K562 (cell line): ENCODE results near the gene ANKRD12. TPM values are rescaled to one million over a fixed set of nuclear protein-coding genes. Genes with fewer than 3 reads are reported as not detected.

Experiments used
- CEBPG ChIP-seq, 3 experiments: fragments of 200-800 bp in 1 of 3; sonication (Bioruptor generic) in 1 of 3; sonication (generic) in 1 of 3; formaldehyde crosslinking in 1 of 3; IDR thresholded peaks in 2 of 3; conservative IDR thresholded peaks in 1 of 3; 2 replicates each; pipeline versions ENCODE4 v1.6.1 to v1.8.0; 2016 to 2022; ENCODE audit warnings: missing compliant biosample characterization in 2 of 3, missing genetic modification characterization in 2 of 3, mild to moderate bottlenecking in 1 of 3, missing genetic modification reagents in 1 of 3
- DPF2 ChIP-seq: fragments of 450-650 bp; IDR thresholded peaks from 2 replicates; pipeline ENCODE4 v1.6.1; 2016
- ELK1 ChIP-seq: sonication (generic); formaldehyde crosslinking; IDR thresholded peaks from 2 replicates; pipeline ENCODE4 v1.8.1; 2022; ENCODE audit warnings: missing genetic modification reagents
- ETV1 ChIP-seq: fragments of 450-650 bp; conservative IDR thresholded peaks from 2 replicates; pipeline ENCODE4 v1.6.1; 2016; ENCODE audit warnings: missing genetic modification characterization, control low read depth, low read depth, missing compliant biosample characterization
- GABPB1 ChIP-seq: sonication (generic); formaldehyde crosslinking; IDR thresholded peaks from 2 replicates; pipeline ENCODE4 v1.8.0; 2022; ENCODE audit warnings: mild to moderate bottlenecking, missing genetic modification reagents
- GATAD2B ChIP-seq: fragments of 450-650 bp; IDR thresholded peaks from 2 replicates; pipeline ENCODE4 v1.6.1; 2017; ENCODE audit warnings: mild to moderate bottlenecking, borderline replicate concordance
- HNRNPK ChIP-seq: fragments of 200-400 bp; formaldehyde crosslinking; IDR thresholded peaks from one replicate; pipeline ENCODE4 v1.6.1; 2018; ENCODE audit warnings: mild to moderate bottlenecking, low read depth, low read length; ENCODE audit not compliant: poor library complexity, severe bottlenecking
- ILF3 ChIP-seq: fragments of 450-650 bp; IDR thresholded peaks from 2 replicates; pipeline ENCODE4 v1.6.1; 2018; ENCODE audit warnings: antibody characterized with exemption, mild to moderate bottlenecking, moderate library complexity, borderline replicate concordance
- MEF2A ChIP-seq: IDR thresholded peaks from 2 replicates; pipeline ENCODE4 v1.6.1; 2011; ENCODE audit warnings: low read depth, mild to moderate bottlenecking, low read length, moderate library complexity; ENCODE audit not compliant: control insufficient read depth
- NR2C2 ChIP-seq, 2 experiments: fragments of 200-800 bp in 1 of 2; sonication (Bioruptor generic) in 1 of 2; sonication (generic) in 1 of 2; formaldehyde crosslinking in 1 of 2; IDR thresholded peaks; 2 replicates each; pipeline versions ENCODE4 v1.6.1 to v1.8.0; 2016 to 2022; ENCODE audit warnings: mild to moderate bottlenecking in 1 of 2, missing compliant biosample characterization in 1 of 2, missing genetic modification characterization in 1 of 2, missing genetic modification reagents in 1 of 2
- POLR2H ChIP-seq: IDR thresholded peaks from 2 replicates; pipeline ENCODE4 v1.6.1; 2016; ENCODE audit warnings: missing genetic modification characterization, low read depth, mild to moderate bottlenecking, control low read depth, missing compliant biosample characterization, moderate library complexity
- SETDB1 ChIP-seq: IDR thresholded peaks from one replicate; pipeline ENCODE4 v1.6.1; 2012; ENCODE audit warnings: low read length, control low read depth, inconsistent platforms
- STAT5A ChIP-seq: IDR thresholded peaks from 2 replicates; pipeline ENCODE4 v1.6.1; 2012; ENCODE audit warnings: low read length, inconsistent platforms, borderline replicate concordance
- TBL1XR1 ChIP-seq, 2 experiments: IDR thresholded peaks; 2 replicates each; pipeline ENCODE4 v1.6.1; 2012; ENCODE audit warnings: improper control_type of control experiment in 2 of 2, low read length in 2 of 2, mild to moderate bottlenecking in 1 of 2
- TEAD4 ChIP-seq, 2 experiments: sonication (generic) in 1 of 2; formaldehyde crosslinking in 1 of 2; IDR thresholded peaks; 2 replicates each; pipeline versions ENCODE4 v1.6.1 to v1.8.0; 2012 to 2022; ENCODE audit warnings: borderline replicate concordance in 1 of 2, inconsistent platforms in 1 of 2, low read length in 1 of 2, mild to moderate bottlenecking in 1 of 2, missing genetic modification reagents in 1 of 2
- TSHZ1 ChIP-seq: fragments of 250-450 bp; sonication (Bioruptor Pico); IDR thresholded peaks from 2 replicates; pipeline ENCODE4 v1.4.0; 2020; ENCODE audit warnings: mild to moderate bottlenecking, moderate library complexity
- ZBTB49 ChIP-seq: sonication (generic); formaldehyde crosslinking; IDR thresholded peaks from 2 replicates; pipeline ENCODE4 v1.8.0; 2022; ENCODE audit warnings: missing genetic modification reagents, mild to moderate bottlenecking, borderline replicate concordance
- ZFX ChIP-seq: sonication (generic); formaldehyde crosslinking; IDR thresholded peaks from 2 replicates; pipeline ENCODE4 v1.8.0; 2022; ENCODE audit warnings: mild to moderate bottlenecking, missing genetic modification reagents, moderate library complexity
- polyA plus RNA-seq, 8 experiments: library from polyadenylated mRNA; depleted of rRNA in 4 of 8; stranded (reverse) in 5 of 8; unstranded in 3 of 8; fragments of >200 nt; fragmentation: Nextera tagmentation in 2 of 8; fragmentation: Illumina TruSeq in 1 of 8; extraction: Ambion mirVana in 2 of 8; extraction: Trizol in 1 of 8; gene quantifications; 2 replicates each; pipeline versions ENCODE4 v1.2.1 to v1.2.3, GENCODE V29; 2011 to 2014; ENCODE audit warnings: inconsistent platforms in 1 of 8, missing spikeins in 1 of 8
- total RNA-seq, 7 experiments: library from RNA; depleted of rRNA in 6 of 7; stranded (reverse); fragments of >200 nt in 6 of 7; fragmentation: Illumina TruSeq in 2 of 7; extraction: Trizol in 2 of 7; gene quantifications; 2 replicates each; pipeline versions ENCODE4 v1.2.1 to v1.2.3, GENCODE V29; 2011 to 2021; ENCODE audit warnings: low replicate concordance in 1 of 7

ANKRD12 gene
- total and polyA plus RNA-seq, 9 of the 15 experiments (the other 6 are each of a cell fraction or from before 2014, with no cell fraction given): 6.6 to 28.2 (median 16.0) TPM

- TF ChIP-seq TSHZ1 (CRISPR knock-in tag) (no peak), POLR2H (tag) (0 out of 2 replicates have a peak, but pooled peaks have one; percentile 23), HNRNPK (no peak), NR2C2 (CRISPR knock-in tag; IDR thresholded peaks at IDR 0.05) (no peak), NR2C2 (tag; IDR thresholded peaks at IDR 0.05) (no peak), ETV1 (0 out of 2 replicates have a peak, but pooled peaks have one; percentile 10), ZBTB49 (CRISPR knock-in tag) (no peak), ZFX (CRISPR knock-in tag) (no peak), GABPB1 (no peak), GATAD2B (0 out of 2 replicates have a peak, but pooled peaks have one; percentile 22), ILF3 (0 out of 2 replicates have a peak, but pooled peaks have one; percentile 16), SETDB1 (no peak), TBL1XR1 (IDR thresholded peaks at IDR 0.05; ENCODE audit: low read length in 2 of 2) (peak in 1 of 2 experiments; percentile 11; a peak in 1 of 4 replicates), CEBPG (CRISPR knock-in tag; IDR thresholded peaks at IDR 0.05) (no peak), CEBPG (tag; conservative IDR thresholded peaks at IDR 0.05 in 1 of 2, IDR thresholded peaks at IDR 0.05 in 1 of 2) (peak; percentile 28 to 35; a peak in 2 of 4 replicates), TEAD4 (IDR thresholded peaks at IDR 0.05; ENCODE audit: low read length) (peak; percentile 48; the same call in 1 of the 2 replicates), TEAD4 (CRISPR knock-in tag; IDR thresholded peaks at IDR 0.05; ENCODE audit: borderline replicate concordance) (no peak), ELK1 (CRISPR knock-in tag) (no peak), STAT5A (peak; percentile 13; the same call in 1 of the 2 replicates), MEF2A (peak; percentile 89; the same call in 1 of the 2 replicates), DPF2 (peak; percentile 79)
These were observed 18.4 kb upstream of the ANKRD12 start (continued) for GRCh38 chr18:9117980-9118841.
